Liver (tissue), 3 donors: Measurements from ENCODE around the gene TFF1.

Source experiments
- CTCF ChIP-seq: fragments of 150-350 bp; IDR thresholded peaks from 2 replicates; pipeline ENCODE4 v1.5.1; 2017; ENCODE audit warnings: improper control_type of control experiment, low read depth, low read length; ENCODE audit not compliant: missing input control
- EGR1 ChIP-seq, 2 donors: IDR thresholded peaks; 2 replicates each; pipeline ENCODE4 v1.6.1; 2016 to 2018; ENCODE audit warnings: antibody characterized with exemption in 2 of 2, low read depth in 2 of 2
- GABPA ChIP-seq, 2 donors: IDR thresholded peaks in 1 of 2; conservative IDR thresholded peaks in 1 of 2; 2 replicates each; pipeline ENCODE4 v1.6.1; 2016; ENCODE audit warnings: antibody characterized with exemption in 2 of 2, mild to moderate bottlenecking in 1 of 2, moderate library complexity in 1 of 2
- JUND ChIP-seq, 2 donors: IDR thresholded peaks; 2 replicates each; pipeline ENCODE4 v1.6.1; 2016; ENCODE audit warnings: antibody characterized with exemption in 2 of 2
- RAD21 ChIP-seq, 2 donors: IDR thresholded peaks; 2 replicates each; pipeline ENCODE4 v1.6.1; 2016; ENCODE audit warnings: antibody characterized with exemption in 2 of 2, mild to moderate bottlenecking in 2 of 2
- SP1 ChIP-seq: IDR thresholded peaks from 2 replicates; pipeline ENCODE4 v1.6.1; 2018; ENCODE audit warnings: antibody characterized with exemption, mild to moderate bottlenecking
- TAF1 ChIP-seq: conservative IDR thresholded peaks from 2 replicates; pipeline ENCODE4 v1.6.1; 2016; ENCODE audit warnings: antibody characterized with exemption, mild to moderate bottlenecking
- YY1 ChIP-seq: IDR thresholded peaks from 2 replicates; pipeline ENCODE4 v1.6.1; 2016; ENCODE audit warnings: antibody characterized with exemption, mild to moderate bottlenecking
- ZBTB33 ChIP-seq: IDR thresholded peaks from 2 replicates; pipeline ENCODE4 v1.6.1; 2016; ENCODE audit warnings: antibody characterized with exemption
- TF ChIP-seq, protein P1 (sequence below): IDR thresholded peaks from 2 replicates; pipeline ENCODE4 v1.6.1; 2016; ENCODE audit warnings: antibody characterized with exemption
- TF ChIP-seq, protein P2 (sequence below): IDR thresholded peaks from 2 replicates; pipeline ENCODE4 v1.6.1; 2016; ENCODE audit warnings: antibody characterized with exemption, mild to moderate bottlenecking
- donor health status: healthy.
- donor health status: healthy.

- no peak for TF ChIP-seq CTCF
- TF ChIP-seq RAD21 (IDR thresholded peaks at IDR 0.05): no peak
- TF ChIP-seq, protein P1, sequence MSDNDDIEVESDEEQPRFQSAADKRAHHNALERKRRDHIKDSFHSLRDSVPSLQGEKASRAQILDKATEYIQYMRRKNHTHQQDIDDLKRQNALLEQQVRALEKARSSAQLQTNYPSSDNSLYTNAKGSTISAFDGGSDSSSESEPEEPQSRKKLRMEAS: no peak
- no peak for TF ChIP-seq GABPA (IDR thresholded peaks at IDR 0.05 in 1 of 2, conservative IDR thresholded peaks at IDR 0.05 in 1 of 2)
- TF ChIP-seq JUND (IDR thresholded peaks at IDR 0.05): no peak
- no peak for TF ChIP-seq ZBTB33
- no peak for TF ChIP-seq TAF1
- TF ChIP-seq, protein P2, sequence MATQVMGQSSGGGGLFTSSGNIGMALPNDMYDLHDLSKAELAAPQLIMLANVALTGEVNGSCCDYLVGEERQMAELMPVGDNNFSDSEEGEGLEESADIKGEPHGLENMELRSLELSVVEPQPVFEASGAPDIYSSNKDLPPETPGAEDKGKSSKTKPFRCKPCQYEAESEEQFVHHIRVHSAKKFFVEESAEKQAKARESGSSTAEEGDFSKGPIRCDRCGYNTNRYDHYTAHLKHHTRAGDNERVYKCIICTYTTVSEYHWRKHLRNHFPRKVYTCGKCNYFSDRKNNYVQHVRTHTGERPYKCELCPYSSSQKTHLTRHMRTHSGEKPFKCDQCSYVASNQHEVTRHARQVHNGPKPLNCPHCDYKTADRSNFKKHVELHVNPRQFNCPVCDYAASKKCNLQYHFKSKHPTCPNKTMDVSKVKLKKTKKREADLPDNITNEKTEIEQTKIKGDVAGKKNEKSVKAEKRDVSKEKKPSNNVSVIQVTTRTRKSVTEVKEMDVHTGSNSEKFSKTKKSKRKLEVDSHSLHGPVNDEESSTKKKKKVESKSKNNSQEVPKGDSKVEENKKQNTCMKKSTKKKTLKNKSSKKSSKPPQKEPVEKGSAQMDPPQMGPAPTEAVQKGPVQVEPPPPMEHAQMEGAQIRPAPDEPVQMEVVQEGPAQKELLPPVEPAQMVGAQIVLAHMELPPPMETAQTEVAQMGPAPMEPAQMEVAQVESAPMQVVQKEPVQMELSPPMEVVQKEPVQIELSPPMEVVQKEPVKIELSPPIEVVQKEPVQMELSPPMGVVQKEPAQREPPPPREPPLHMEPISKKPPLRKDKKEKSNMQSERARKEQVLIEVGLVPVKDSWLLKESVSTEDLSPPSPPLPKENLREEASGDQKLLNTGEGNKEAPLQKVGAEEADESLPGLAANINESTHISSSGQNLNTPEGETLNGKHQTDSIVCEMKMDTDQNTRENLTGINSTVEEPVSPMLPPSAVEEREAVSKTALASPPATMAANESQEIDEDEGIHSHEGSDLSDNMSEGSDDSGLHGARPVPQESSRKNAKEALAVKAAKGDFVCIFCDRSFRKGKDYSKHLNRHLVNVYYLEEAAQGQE: no peak
- TF ChIP-seq SP1: no peak
- no peak for TF ChIP-seq EGR1 (IDR thresholded peaks at IDR 0.05; ENCODE audit: low read depth in 2 of 2)
- no peak for TF ChIP-seq YY1
Observed at GRCh38 chr21:42393443-42393950, 27.2 kb upstream of the TFF1 start.
